ENCODE data around the gene IL18R1.

The IL18R1 gene

GRCh38 chr2:102392942-102393341 lies 37.3 kb downstream of the IL18R1 start:
- DNase-seq, result no peak

DNA sequence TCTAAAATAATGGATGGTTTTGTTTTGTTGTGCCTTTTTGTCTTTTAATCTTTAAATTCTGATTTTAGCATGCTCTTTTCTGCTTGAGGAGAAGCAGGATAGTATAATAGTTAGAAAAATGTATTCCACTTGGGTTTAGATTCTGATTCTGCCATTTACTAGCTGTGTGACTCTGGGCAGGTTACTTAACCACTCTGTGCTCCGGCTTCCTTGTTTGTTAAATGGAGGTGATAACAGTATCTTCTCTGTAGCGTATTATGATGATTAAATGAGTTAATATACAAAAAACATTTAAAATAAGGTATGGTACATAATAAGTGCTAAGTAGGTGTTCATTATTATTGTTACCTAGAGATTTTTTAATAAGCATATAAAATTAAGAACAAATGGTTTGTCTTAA lies 40.4 kb downstream of the IL18R1 start:
- no peak for DNase-seq

- no peak for DNase-seq
Observed at GRCh38 chr2:102397209-102397608, 41.6 kb downstream of the IL18R1 start.

- no peak for DNase-seq
Observed at GRCh38 chr2:102399499-102400141, 44.0 kb downstream of the IL18R1 start.

- no peak for DNase-seq
Observed at GRCh38 chr2:102401456-102401855, 45.9 kb downstream of the IL18R1 start.

GRCh38 chr2:102401865-102402264 lies 46.3 kb downstream of the IL18R1 start:
- no peak for DNase-seq

- no peak for DNase-seq
Observed at GRCh38 chr2:102410952-102411351, 55.4 kb downstream of the IL18R1 start.

DNA sequence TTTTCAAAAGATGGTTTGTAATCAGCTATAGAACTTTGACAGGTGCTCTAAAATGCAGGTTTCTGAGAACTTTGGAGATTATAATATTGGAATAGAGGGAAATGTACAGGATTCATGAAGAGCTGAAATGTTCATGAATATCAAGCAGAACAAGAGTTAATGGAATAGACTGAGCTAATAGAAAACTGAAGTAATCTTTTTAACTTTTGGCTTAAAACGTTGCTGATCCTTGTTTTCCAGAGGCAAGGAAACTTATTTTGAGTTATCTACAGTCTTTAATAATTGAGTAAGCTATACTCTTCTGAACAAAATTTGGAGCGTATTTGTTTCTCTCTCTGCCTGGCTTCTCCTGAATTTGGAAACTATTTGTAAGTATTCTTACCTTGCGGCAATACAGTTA lies 56.6 kb downstream of the IL18R1 start:
- DNase-seq, result no peak

- no peak for DNase-seq
Observed at GRCh38 chr2:102417946-102418345, 62.4 kb downstream of the IL18R1 start.

DNA sequence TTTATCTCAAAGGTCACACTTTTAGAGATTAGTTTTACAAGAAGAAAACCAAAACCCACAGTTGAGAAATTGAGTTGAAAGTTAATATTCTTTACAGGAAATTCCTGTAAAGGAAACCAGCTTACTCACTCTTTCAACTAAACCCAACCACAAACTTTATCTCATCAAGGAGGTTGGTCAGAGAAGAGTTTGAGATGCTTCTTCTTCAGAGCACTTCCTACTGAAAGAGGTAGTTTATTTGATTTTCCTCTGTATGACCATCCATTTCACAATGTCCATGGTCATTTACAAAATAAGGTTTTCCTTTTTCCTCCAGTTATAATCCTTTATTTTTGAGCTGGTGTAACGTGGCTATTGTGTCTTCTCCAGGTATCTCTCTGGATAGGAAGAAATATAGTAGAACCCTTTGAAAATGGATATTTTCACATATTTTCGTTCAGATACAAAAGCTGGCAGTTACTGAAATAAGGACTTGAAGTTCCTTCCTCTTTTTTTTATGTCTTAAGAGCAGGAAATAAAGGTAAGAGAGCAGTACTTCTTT lies 62.9 kb downstream of the IL18R1 start:
- DNase-seq, result no peak

- no peak for DNase-seq
Observed at GRCh38 chr2:102420290-102420689, 64.7 kb downstream of the IL18R1 start.

- no peak for DNase-seq
Observed at GRCh38 chr2:102421890-102422759, 66.5 kb downstream of the IL18R1 start.

- DNase-seq, result no peak
Observed at GRCh38 chr2:102422910-102423309, 67.3 kb downstream of the IL18R1 start, which contains the start of gene IL18RAP. Gene IL18RAP, plus strand, starts transcription at chr2:102423160. Its CDS starts 118 bp downstream, at chr2:102423278.

- DNase-seq, result no peak
Observed at GRCh38 chr2:102423368-102423767, 67.8 kb downstream of the IL18R1 start.

- no peak for DNase-seq
Observed at GRCh38 chr2:102424754-102425153, 69.2 kb downstream of the IL18R1 start.

GRCh38 chr2:102425441-102426132 lies 70.0 kb downstream of the IL18R1 start:
- no peak for DNase-seq

- DNase-seq, result no peak
Observed at GRCh38 chr2:102427249-102427648, 71.7 kb downstream of the IL18R1 start.

DNA sequence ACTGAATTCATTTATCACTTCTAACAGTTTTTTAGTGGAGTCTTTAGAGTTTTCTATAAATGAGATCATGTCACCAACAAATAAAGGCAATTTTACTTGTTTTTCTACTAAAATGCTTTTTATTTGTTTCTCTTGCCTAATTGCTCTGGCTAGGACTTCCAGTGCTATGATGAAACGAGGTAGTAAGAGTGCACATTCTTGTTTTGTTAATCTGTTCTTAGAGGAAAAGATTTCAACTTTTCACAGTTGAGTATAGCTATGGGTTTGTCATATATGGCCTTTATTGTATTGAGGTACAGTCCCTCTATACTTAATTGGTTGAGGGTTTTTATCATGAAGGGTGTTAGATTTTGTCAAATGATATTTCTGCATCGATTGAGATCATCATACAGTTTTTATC lies 73.0 kb downstream of the IL18R1 start:
- DNase-seq, result no peak

- DNase-seq, result no peak
Observed at GRCh38 chr2:102432386-102432785, 76.8 kb downstream of the IL18R1 start.

GRCh38 chr2:102433973-102434654 lies 78.5 kb downstream of the IL18R1 start:
- DNase-seq, result no peak

- DNase-seq, result no peak
Observed at GRCh38 chr2:102434655-102435381, 79.2 kb downstream of the IL18R1 start.

- no peak for DNase-seq
Observed at GRCh38 chr2:102435741-102436140, 80.1 kb downstream of the IL18R1 start.
